ENCODE results near the gene LRP5. TPM values are rescaled to one million over a fixed set of nuclear protein-coding genes. Genes with fewer than 3 reads are reported as not detected.

The LRP5 gene
- total RNA-seq, 2 donors from 2014 or later = 6.8 to 9.3 TPM

DNA sequence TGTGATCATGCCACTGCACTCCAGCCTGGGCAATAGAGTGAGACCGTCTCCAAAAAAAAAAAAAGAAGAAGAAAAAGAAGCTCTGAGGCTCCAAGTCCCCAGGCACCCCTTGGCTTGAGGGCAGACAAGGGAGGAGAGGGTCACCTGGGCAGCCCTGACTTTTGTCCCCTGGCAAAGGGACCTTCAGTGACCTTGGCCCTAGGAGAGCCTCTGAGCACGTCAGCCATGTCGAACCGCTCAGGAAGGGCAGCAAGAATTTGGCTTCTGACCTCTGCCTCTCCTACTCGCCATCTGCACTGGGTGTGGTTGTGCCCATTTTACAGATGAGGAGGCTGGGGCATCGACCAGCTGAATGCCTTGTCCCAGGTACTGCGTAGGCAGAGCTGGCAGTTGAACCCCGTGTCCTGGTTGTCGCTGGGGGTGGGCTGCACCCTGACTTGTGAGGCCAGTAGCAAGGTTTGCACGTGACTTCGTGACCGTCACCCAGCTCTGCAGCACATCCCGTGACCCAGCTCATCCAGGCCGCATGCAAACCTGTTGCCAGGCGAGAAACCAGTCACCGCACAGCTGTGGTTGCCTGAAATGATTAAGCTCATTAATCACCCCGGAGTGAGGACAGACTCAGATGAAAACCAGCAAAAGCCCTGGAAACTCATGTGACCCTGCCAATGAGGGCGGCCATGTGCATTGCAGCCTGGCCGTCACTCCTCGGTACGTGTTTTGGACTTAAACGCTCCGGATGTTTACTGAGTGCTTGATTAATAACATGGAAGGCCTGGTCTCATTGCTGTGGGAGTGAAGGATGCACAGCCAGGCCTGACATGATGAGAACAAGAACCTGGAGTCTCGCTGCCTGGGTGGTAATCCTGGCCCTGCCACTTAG, 100.4 kb downstream of the LRP5 start:
- H3K4me3 Mint-ChIP-seq = no peak overlapping the region
- H3K9me3 Mint-ChIP-seq = no peaks in the 10 kb centered on the region
- peak; percentile 64 to 89 for ATAC-seq (replicated peaks in 1 of 2)
- H3K36me3 Mint-ChIP-seq (ENCODE audit: insufficient read depth in 2 of 2) = no peaks in the 10 kb centered on the region
- no peaks in the 10 kb centered on the region for H3K27me3 Mint-ChIP-seq (ENCODE audit: low read depth)
- peak; percentile 29 to 57 for DNase-seq
- H3K4me1 Mint-ChIP-seq (ENCODE audit: low read depth) = no peaks in the 10 kb centered on the region
- H3K27ac Mint-ChIP-seq = no peak overlapping the region

DNA sequence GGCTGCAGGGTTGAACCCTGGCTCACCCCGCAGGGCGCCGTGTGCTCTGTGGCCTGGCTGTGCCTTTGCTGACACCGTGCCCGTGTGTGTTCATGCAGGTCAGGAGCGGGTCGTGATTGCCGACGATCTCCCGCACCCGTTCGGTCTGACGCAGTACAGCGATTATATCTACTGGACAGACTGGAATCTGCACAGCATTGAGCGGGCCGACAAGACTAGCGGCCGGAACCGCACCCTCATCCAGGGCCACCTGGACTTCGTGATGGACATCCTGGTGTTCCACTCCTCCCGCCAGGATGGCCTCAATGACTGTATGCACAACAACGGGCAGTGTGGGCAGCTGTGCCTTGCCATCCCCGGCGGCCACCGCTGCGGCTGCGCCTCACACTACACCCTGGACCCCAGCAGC, 101.2 kb downstream of the LRP5 start:
- ATAC-seq (replicated peaks in 1 of 2) (no peak), DNase-seq (no peak)
- no peaks in the 10 kb centered on the region for H3K27me3 Mint-ChIP-seq (ENCODE audit: low read depth)
- H3K27ac Mint-ChIP-seq = no peak overlapping the region
- H3K36me3 Mint-ChIP-seq (ENCODE audit: insufficient read depth in 2 of 2) = no peaks in the 10 kb centered on the region
- no peaks in the 10 kb centered on the region for H3K4me1 Mint-ChIP-seq (ENCODE audit: low read depth)
- H3K4me3 Mint-ChIP-seq = no peak overlapping the region
- H3K9me3 Mint-ChIP-seq = no peaks in the 10 kb centered on the region

DNA sequence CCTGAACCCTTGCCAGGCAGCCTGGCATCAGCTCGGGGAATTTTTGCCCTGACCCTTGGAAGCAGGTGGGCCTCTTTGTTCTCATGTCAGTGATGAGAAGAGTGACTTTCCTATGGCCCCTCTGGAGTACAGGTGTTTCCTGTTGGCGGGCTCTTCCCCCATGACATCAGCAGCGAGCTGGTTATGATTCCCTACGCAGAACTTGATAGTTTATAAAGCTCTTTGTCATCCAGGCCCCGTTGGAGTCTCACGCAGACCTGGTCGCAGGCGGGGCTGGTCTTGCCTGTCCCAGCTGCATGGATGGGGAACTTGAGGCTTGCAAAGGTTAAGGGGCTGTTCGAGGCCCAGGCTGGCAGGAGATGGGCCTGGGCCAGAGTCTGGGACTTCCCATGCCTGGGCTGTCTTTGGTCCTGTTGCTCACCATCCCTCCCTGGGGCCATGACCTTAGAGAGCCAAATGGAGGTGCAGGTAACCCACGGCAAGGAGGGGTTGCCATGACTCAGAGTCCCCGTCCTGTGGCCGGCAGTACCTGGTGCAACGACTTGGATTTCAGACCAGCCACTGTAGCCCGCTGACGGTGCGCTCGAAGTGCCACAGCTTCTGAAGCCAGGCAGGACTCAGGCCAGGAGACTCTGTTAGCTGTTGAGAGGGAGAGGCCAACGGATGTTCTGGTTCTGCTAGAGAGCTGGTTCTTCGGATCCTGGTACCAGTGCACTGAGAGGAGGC, 102.3 kb downstream of the LRP5 start:
- Mint-ChIP-seq H3K27ac (no peak overlapping the region), H3K4me3 (no peak overlapping the region), H3K9me3 (no peaks in the 10 kb centered on the region), H3K36me3 (ENCODE audit: insufficient read depth in 2 of 2) (no peaks in the 10 kb centered on the region), H3K27me3 (ENCODE audit: low read depth) (no peaks in the 10 kb centered on the region), H3K4me1 (ENCODE audit: low read depth) (no peaks in the 10 kb centered on the region)
- ATAC-seq (replicated peaks in 1 of 2) = no peak
- no peak for DNase-seq

DNA sequence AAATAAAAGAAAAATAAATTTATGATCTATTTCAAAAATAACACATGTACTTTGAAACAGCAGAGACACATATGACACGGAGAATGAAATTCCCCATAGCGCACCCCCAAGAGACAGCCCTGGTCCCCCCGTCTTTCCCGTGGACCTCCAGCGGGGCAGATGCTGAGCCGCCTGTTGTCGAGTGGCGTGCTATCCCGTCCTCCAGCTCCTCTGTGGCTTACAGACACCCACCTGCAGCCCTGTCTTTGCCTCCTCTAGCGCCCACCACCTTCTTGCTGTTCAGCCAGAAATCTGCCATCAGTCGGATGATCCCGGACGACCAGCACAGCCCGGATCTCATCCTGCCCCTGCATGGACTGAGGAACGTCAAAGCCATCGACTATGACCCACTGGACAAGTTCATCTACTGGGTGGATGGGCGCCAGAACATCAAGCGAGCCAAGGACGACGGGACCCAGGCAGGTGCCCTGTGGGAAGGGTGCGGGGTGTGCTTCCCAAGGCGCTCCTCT, 103.7 kb downstream of the LRP5 start:
- H3K27ac Mint-ChIP-seq = no peak overlapping the region
- no peak overlapping the region for H3K4me3 Mint-ChIP-seq
- ATAC-seq (replicated peaks in 1 of 2) = no peak
- DNase-seq = no peak
- no peaks in the 10 kb centered on the region for H3K9me3 Mint-ChIP-seq
- no peaks in the 10 kb centered on the region for H3K27me3 Mint-ChIP-seq (ENCODE audit: low read depth)
- H3K4me1 Mint-ChIP-seq (ENCODE audit: low read depth) = no peaks in the 10 kb centered on the region
- no peaks in the 10 kb centered on the region for H3K36me3 Mint-ChIP-seq (ENCODE audit: insufficient read depth in 2 of 2)

DNA sequence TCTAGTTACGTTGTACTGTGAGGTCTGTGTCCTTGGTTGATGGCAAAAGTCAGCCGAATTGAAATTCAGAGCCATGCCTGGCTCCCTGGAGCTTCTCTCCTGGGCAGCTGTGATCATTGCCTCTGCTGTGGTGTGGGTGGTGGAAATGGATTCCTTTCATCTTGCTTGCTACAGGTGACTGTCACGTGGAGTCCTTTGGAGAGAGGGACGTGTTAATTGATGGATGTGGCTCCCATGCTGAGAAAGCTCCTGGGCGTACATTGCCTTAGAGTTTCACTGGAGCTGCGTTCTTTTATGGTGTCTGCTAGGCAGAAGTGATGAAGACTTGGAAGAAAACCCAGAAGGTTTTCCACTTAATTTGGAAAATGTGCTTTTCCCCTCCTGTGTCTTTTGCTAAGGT, 106.3 kb downstream of the LRP5 start:
- Mint-ChIP-seq H3K4me3 (no peak overlapping the region), H3K4me1 (ENCODE audit: low read depth) (no peaks in the 10 kb centered on the region), H3K27ac (no peak overlapping the region), H3K36me3 (ENCODE audit: insufficient read depth in 2 of 2) (no peaks in the 10 kb centered on the region), H3K9me3 (no peaks in the 10 kb centered on the region), H3K27me3 (ENCODE audit: low read depth) (no peaks in the 10 kb centered on the region)
- ATAC-seq (replicated peaks in 1 of 2) (no peak), DNase-seq (no peak)

DNA sequence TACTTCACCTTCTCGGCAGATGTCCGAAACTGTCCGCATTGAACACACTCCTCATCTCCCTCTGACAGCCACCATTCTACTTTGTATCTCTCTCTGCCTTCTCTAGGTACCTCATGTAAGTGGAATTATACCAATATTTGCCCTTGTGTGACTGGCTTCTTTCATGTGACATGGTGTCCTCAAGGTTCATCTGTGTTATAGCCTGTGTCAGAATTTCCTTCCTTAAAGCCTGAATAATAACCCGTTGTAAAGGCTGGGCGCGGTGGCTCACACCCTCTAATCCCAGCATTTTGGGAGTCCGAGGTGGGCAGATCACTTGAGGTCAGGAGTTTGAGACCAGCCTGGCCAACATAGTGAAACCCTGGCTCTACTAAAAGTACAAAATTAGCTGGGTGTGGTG, 107.8 kb downstream of the LRP5 start:
- H3K4me1 Mint-ChIP-seq (ENCODE audit: low read depth) = no peaks in the 10 kb centered on the region
- H3K4me3 Mint-ChIP-seq = no peak overlapping the region
- H3K27ac Mint-ChIP-seq = no peak overlapping the region
- no peaks in the 10 kb centered on the region for H3K9me3 Mint-ChIP-seq
- H3K36me3 Mint-ChIP-seq (ENCODE audit: insufficient read depth in 2 of 2) = no peaks in the 10 kb centered on the region
- ATAC-seq (replicated peaks in 1 of 2) (no peak), DNase-seq (no peak)
- no peaks in the 10 kb centered on the region for H3K27me3 Mint-ChIP-seq (ENCODE audit: low read depth)

DNA sequence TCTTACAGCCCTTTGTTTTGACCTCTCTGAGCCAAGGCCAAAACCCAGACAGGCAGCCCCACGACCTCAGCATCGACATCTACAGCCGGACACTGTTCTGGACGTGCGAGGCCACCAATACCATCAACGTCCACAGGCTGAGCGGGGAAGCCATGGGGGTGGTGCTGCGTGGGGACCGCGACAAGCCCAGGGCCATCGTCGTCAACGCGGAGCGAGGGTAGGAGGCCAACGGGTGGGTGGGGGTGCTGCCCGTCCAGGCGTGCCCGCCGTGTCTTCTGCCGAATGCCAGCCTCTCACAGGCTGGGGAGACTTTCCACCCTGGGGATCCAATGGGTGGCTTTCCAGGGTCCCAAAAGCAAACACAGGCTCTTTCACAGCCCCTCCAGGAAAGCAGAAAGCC, 111.1 kb downstream of the LRP5 start:
- Mint-ChIP-seq H3K36me3 (ENCODE audit: insufficient read depth in 2 of 2) (peaks cover 1 to 2% of the 10 kb centered on the region in 2 donors), H3K4me1 (ENCODE audit: low read depth) (no peaks in the 10 kb centered on the region), H3K9me3 (no peaks in the 10 kb centered on the region), H3K27me3 (ENCODE audit: low read depth) (no peaks in the 10 kb centered on the region), H3K4me3 (no peak overlapping the region), H3K27ac (no peak overlapping the region)
- ATAC-seq (replicated peaks in 1 of 2) (no peak), DNase-seq (no peak)

DNA sequence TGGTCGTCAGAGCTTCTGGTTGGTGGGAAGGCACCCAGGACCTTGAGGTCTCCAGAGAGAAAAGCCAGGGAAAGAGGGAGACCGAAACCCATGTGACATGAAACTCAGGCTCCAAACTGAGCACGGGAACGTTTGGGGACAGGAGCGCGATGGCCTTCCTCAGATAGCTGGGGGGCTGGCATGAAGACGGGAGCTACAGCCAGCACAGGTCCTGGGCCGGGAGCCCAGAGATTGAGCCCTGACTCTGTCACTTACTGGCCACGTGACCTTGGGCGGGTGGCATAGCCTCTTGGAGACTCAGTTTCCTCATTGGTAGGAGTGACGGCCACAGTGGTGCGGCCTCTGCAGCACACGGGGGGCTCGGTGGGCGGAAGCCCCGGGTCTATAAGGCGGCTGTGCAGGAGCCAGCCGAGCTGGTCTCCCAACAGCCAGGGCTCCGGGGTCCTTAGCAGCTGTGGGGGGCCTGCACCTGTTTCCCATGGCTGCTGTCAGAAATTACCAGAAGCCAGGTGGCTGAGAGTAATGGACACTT, 111.8 kb downstream of the LRP5 start:
- no peak overlapping the region for H3K27ac Mint-ChIP-seq
- H3K4me1 Mint-ChIP-seq (ENCODE audit: low read depth) = no peaks in the 10 kb centered on the region
- peaks cover 3 to 5% of the 10 kb centered on the region in 2 donors for H3K36me3 Mint-ChIP-seq (ENCODE audit: insufficient read depth in 2 of 2)
- no peak for DNase-seq
- no peak overlapping the region for H3K4me3 Mint-ChIP-seq
- ATAC-seq (replicated peaks in 1 of 2) = no peak
- no peaks in the 10 kb centered on the region for H3K27me3 Mint-ChIP-seq (ENCODE audit: low read depth)
- peaks cover 0 to 2% of the 10 kb centered on the region in 2 donors for H3K9me3 Mint-ChIP-seq

DNA sequence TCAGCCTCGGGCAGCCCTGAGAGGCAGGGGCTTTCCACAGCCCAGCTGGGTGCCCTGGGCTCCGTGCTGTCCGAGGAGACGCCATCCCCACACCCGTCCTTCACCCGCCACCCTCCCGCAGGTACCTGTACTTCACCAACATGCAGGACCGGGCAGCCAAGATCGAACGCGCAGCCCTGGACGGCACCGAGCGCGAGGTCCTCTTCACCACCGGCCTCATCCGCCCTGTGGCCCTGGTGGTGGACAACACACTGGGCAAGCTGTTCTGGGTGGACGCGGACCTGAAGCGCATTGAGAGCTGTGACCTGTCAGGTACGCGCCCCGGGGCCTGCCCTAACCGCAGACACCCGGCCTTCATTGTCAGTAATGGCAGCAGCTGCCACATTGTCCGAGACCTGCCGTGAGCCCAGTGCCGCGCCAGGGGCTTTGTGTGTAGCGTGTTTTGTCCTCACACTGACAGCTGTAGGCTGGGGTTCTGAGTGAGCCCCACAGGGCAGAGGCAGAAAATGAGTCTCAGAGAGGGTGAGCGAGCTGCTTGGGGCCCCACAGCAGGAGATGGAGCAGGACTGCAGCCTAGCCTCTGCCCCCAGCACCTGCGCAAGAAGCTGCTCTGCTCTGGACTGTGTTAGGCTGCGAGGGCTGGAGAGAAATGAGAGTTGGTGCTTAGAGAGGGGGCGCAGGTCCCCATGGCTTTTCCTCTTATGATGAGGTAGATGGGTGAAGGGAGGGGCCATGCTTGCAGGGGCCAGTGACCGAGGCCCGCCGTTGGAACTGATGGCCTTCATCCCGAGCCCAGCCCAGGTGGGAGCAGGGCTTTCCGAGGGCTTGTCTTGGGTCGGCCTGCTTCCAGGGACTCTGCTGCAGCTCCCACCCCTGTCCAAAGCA, 112.8 kb downstream of the LRP5 start:
- Mint-ChIP-seq H3K27me3 (ENCODE audit: low read depth) (no peaks in the 10 kb centered on the region), H3K9me3 (peaks cover 4 to 8% of the 10 kb centered on the region in 2 donors), H3K4me1 (ENCODE audit: low read depth) (no peaks in the 10 kb centered on the region), H3K36me3 (ENCODE audit: insufficient read depth in 2 of 2) (peaks cover 10 to 12% of the 10 kb centered on the region in 2 donors), H3K4me3 (no peak overlapping the region), H3K27ac (no peak overlapping the region)
- DNase-seq (no peak), ATAC-seq (replicated peaks in 1 of 2) (no peak)

DNA sequence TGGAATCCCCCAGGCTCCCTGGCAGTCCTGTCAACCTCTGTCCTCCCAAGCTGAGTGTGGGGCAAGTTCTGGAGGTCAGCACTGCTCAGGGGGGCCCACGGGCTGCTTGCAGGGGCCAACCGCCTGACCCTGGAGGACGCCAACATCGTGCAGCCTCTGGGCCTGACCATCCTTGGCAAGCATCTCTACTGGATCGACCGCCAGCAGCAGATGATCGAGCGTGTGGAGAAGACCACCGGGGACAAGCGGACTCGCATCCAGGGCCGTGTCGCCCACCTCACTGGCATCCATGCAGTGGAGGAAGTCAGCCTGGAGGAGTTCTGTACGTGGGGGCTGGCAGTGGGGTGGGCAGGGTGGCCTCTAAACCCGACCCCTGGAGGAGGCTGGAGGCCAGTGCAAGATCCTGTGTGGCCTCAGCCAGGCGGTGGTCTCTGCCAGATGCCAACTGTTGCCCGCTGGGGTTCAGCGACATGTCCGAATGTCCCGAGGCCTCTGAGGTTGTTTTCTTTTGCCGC, 113.5 kb downstream of the LRP5 start:
- H3K4me1 Mint-ChIP-seq (ENCODE audit: low read depth) = no peaks in the 10 kb centered on the region
- no peak for DNase-seq
- no peaks in the 10 kb centered on the region for H3K27me3 Mint-ChIP-seq (ENCODE audit: low read depth)
- H3K4me3 Mint-ChIP-seq = no peak overlapping the region
- peaks cover 4 to 8% of the 10 kb centered on the region in 2 donors for H3K9me3 Mint-ChIP-seq
- no peak overlapping the region for H3K27ac Mint-ChIP-seq
- H3K36me3 Mint-ChIP-seq (ENCODE audit: insufficient read depth in 2 of 2) = peaks cover 14 to 18% of the 10 kb centered on the region in 2 donors
- no peak for ATAC-seq (replicated peaks in 1 of 2)

DNA sequence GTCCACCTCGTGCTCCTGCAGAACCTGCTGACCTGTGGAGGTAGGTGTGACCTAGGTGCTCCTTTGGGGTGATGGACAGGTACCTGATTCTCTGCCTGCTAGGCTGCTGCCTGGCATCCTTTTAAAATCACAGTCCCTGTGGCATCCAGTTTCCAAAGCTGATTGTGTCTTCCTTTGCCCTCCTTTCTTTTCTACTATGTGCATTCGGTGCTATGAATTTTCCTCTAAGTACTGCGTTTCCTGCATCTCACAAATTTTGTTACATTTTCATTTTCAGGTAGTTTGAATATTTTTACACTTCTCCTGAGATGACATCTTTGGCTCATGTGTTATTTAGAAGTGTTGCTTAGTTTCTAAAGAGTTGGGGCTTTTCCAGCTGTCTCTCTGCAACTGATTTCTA, 117.3 kb downstream of the LRP5 start:
- Mint-ChIP-seq H3K4me3 (no peak overlapping the region), H3K9me3 (peaks cover 4 to 8% of the 10 kb centered on the region in 2 donors), H3K27me3 (ENCODE audit: low read depth) (no peaks in the 10 kb centered on the region), H3K36me3 (ENCODE audit: insufficient read depth in 2 of 2) (peaks cover 14 to 18% of the 10 kb centered on the region in 2 donors), H3K27ac (peak overlapping the region; percentile 2), H3K4me1 (ENCODE audit: low read depth) (no peaks in the 10 kb centered on the region)
- DNase-seq (no peak), ATAC-seq (replicated peaks in 1 of 2) (no peak)

DNA sequence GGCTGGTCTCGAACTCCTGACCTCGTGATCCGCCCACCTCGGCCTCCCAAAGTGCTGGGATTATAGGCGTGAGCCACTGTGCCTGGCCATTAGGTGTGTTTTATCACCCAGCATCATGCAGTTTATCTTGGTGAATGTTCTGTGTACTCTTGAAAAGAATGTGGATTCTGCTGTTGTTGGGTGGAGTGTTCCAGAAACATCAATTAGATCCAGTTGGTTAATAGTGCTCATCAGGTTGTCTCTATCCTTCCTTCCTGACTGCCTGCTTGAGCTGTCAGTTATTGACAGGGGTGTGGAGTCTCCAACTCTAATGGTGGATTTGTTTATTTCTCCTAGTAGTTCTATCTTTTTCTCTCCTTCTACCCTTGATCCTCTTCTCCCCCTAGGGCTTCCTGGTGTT, 118.0 kb downstream of the LRP5 start:
- no peak for ATAC-seq (replicated peaks in 1 of 2)
- DNase-seq = no peak
- H3K4me3 Mint-ChIP-seq = no peak overlapping the region
- no peaks in the 10 kb centered on the region for H3K4me1 Mint-ChIP-seq (ENCODE audit: low read depth)
- peaks cover 4 to 8% of the 10 kb centered on the region in 2 donors for H3K9me3 Mint-ChIP-seq
- no peaks in the 10 kb centered on the region for H3K27me3 Mint-ChIP-seq (ENCODE audit: low read depth)
- peaks cover 14 to 18% of the 10 kb centered on the region in 2 donors for H3K36me3 Mint-ChIP-seq (ENCODE audit: insufficient read depth in 2 of 2)
- H3K27ac Mint-ChIP-seq = no peak overlapping the region

Measured in activated T-cell treated with anti-CD3 and anti-CD28 coated beads, Interleukin-2, amount 50 U/mL, for 72 hours (primary cell).